SK-N-MC (cell line): ENCODE data around the gene CDKAL1.

Source experiments
- EZH2 ChIP-seq: fragments of 200-600 bp; sonication (generic); IDR thresholded peaks from one replicate; pipeline ENCODE4 v1.6.1; 2017; ENCODE audit warnings: antibody characterized with exemption
- FOXP2 ChIP-seq: optimal IDR thresholded peaks from 2 replicates; pipeline ENCODE3; 2011; ENCODE audit warnings: mild to moderate bottlenecking, moderate library complexity; ENCODE audit not compliant: insufficient read depth; ENCODE audit errors: extremely low read length, control extremely low read depth
- POLR2AphosphoS5 ChIP-seq: IDR thresholded peaks from 2 replicates; pipeline ENCODE4 v1.6.1; 2012; ENCODE audit warnings: mild to moderate bottlenecking, low read depth, low read length, borderline replicate concordance

DNA sequence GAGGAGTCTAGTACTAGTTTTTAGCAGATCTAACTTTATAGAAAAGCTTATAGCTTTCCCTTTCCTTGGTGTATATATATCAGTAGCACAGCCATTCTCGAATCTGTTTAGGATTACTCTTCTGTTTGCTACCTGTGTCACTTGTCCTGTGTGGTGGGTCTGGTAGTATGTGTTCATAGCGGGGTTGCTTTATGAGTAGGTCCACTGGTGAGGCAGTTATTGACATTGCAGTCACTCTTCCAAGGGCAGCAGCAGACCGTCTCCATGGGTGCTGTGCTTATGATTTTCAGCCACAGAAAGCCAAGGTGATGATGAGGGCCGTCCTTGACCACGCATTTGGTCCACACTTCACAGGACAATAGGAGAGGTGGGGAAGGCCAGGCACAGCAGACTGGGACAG lies 171.5 kb downstream of the CDKAL1 start:
- no peak for TF ChIP-seq POLR2AphosphoS5
- TF ChIP-seq EZH2 = no peak
- TF ChIP-seq FOXP2 = no peak
